NCI-H1694 (cell line): ENCODE measurements around the gene ERGIC1.

ENCODE experiments used
- DNase-seq: peaks from one replicate; lab custom pipeline; 2025; lab: John Stamatoyannopoulos, UW

The ERGIC1 gene

GRCh38 chr5:172901788-172902496, 67.9 kb downstream of the ERGIC1 start:
- no peak for DNase-seq

- no peak for DNase-seq
These were observed 68.7 kb downstream of the ERGIC1 start for GRCh38 chr5:172902497-172903472.

- no peak for DNase-seq
These were observed 69.7 kb downstream of the ERGIC1 start for GRCh38 chr5:172903790-172904189.

GRCh38 chr5:172904312-172904642, 70.2 kb downstream of the ERGIC1 start:
- DNase-seq = no peak

- DNase-seq = no peak
These were observed 70.7 kb downstream of the ERGIC1 start for GRCh38 chr5:172904643-172905345.

- DNase-seq = no peak
These were observed 71.5 kb downstream of the ERGIC1 start for GRCh38 chr5:172905346-172906140.

GRCh38 chr5:172906436-172906835, 72.4 kb downstream of the ERGIC1 start:
- DNase-seq = no peak

- no peak for DNase-seq
These were observed 72.8 kb downstream of the ERGIC1 start for GRCh38 chr5:172906888-172907287.

GRCh38 chr5:172907657-172908056, 73.6 kb downstream of the ERGIC1 start:
- no peak for DNase-seq

GRCh38 chr5:172908662-172909061, 74.6 kb downstream of the ERGIC1 start:
- no peak for DNase-seq

GRCh38 chr5:172909931-172910502, 76.0 kb downstream of the ERGIC1 start:
- no peak for DNase-seq

GRCh38 chr5:172910828-172911627, 77.0 kb downstream of the ERGIC1 start:
- DNase-seq = no peak

GRCh38 chr5:172911628-172911880, 77.5 kb downstream of the ERGIC1 start:
- DNase-seq = no peak

- no peak for DNase-seq
These were observed 77.9 kb downstream of the ERGIC1 start for GRCh38 chr5:172911976-172912375.

GRCh38 chr5:172913117-172913850, 79.2 kb downstream of the ERGIC1 start:
- DNase-seq = no peak

- DNase-seq = no peak
These were observed 81.5 kb downstream of the ERGIC1 start for GRCh38 chr5:172915514-172915913.

- DNase-seq = no peak
These were observed 84.6 kb downstream of the ERGIC1 start for GRCh38 chr5:172918421-172919371.

- DNase-seq = no peak
These were observed 85.7 kb downstream of the ERGIC1 start for GRCh38 chr5:172919525-172920446.
